ENCODE data around the gene CHRNA5.

Gene CHRNA5

DNA sequence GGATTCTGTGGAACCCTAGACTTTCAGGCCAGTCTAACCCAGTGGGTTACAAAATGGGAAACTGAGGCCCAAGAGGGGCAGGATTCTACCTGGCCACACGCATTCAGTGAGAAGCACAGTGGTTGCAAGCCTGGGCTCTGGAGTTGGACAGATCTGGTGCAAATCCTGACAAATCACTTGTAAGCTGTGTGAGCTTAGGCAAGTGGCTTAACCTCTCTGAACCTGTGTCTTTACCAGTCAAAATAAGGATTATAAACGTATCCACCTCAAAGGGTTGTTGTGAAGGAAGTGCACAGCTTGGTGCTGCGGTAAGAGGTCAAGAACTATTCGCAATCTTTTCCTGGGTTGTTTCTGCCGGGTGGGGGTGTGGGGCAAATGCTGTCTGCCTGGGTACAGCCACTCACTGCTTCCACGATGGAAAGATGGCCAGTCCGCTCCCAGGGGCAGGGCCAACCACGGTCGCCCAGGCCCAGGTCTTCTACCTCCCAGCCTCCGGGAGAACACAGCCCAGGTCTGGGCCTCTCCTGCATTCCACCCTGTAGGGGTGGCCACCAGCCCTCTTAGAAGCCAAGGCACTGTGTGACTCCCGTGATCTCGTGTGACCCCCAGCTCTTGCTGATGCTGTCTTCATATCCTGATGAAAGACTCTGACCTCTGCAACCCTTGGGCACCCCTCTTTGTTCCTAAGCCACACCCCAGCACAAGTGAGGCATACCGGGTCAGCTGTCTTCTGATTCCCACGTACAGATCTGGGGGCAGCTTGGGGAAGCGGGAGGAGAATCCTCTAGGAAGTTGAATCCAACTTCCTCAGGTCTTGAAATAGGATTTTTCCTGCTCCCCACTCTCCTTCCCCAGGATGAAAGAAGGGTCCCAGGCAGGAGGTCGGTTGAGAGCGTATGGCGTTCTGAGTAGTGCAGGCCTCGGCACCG, 54.0 kb downstream of the CHRNA5 start:
- DNase-seq (ENCODE audit: low read depth in 1 of 2, low spot score in 1 of 2): no peak

DNA sequence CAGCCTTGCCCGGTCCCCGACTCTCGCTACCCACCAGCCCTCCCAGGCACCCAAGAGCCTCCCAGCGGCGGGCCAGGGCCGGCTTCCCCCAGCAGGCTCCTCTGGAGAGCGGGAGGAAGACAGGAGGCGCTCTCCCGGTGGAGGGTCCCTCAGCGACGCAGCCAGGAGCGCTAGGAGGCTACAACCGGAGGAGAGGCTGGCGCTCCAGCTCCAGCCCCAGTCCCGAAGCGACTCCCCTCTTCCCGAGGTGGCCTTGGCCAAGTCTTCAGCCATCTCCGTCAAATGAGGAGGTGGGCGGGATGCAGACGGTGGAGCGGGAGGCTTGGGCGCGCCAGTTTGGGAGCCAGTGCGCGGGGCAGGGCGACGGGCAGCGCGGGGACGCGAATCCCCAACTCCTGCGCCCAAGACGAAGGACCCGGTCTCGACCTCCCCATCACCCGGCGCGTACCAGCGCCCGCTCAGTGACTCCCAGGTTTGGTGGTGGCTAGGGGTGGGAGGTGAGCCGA, 54.8 kb downstream of the CHRNA5 start:
- DNase-seq (ENCODE audit: low read depth in 1 of 2, low spot score in 1 of 2): no peak

DNA sequence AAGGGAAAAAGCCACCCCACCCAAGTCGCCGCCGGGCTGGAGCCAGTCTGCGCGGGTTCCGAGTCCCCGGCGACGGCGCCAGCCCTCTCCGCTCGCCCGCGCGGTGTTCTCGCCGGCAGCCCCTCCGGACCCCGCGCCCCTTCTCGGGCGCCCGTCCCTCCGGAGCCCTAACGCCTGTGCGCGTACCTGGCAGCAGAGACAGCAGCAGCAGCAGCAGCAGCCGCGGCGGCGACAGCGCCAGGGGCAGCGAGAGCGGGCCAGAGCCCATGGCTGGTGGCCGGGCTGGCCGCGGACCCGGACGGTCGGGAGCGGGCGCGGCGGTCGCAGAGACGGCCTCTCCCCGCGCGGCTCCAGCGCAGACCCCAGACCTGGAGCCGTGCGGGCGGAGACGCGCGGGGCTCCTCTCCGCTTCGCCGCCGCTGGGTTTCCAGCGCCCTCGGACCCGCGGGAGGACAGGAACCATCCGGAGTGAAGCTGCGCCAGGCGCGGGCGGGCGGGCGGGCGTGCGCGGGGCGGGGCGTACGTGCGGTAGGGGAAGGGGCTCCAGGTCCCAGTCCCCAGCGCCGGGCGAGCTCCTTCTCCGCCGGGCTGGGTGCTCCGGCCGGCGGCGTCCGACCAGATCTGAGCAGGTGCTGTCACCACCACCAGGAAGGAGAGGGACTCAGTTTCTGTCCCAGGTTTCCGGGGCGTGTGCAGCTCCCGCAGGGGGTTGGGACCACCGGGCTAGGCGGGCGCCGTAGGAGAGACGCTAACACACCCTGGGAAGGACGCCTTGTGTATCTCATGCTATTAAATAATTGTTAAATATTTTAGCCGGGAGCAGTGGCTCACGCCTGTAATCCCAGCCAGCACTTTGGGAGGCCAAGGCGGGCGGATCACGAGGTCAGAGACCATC, 55.5 kb downstream of the CHRNA5 start, which contains the start of gene CHRNA3:
Gene CHRNA3 (minus strand): TSS at position 470 of the 895 bp plus-strand sequence. CDS start 202 bp downstream, at position 268.
- DNase-seq (ENCODE audit: low read depth in 1 of 2, low spot score in 1 of 2): no peak

DNA sequence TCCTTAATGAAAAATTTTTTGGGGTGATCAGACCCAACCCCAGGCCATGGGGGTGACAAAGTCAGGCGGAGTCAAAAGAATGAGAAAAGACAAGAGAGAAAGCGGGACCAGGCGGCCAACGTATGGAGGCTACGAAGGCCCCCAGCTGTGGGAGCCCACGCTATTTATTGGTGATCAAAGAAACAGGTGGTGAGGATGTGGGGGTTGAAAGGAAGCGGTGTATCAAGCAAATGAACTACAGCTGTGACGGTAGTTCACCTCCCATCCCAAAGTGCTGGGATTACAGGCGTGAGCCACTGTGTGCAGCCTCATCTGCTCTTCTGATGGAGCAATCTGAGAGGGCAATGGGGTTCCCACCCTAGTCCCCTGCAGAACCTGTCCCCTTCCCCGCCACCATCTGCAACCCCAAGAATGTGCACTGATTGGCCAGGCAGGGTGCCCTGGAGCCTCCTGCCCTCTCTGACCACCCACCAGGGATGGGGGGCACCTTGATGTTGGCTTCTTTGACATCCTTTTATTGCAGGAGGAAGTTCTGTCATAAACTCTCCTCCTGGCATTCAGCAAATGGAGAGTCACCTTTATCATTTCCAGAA, 56.6 kb downstream of the CHRNA5 start:
- DNase-seq (ENCODE audit: low read depth in 1 of 2, low spot score in 1 of 2): no peak

DNA sequence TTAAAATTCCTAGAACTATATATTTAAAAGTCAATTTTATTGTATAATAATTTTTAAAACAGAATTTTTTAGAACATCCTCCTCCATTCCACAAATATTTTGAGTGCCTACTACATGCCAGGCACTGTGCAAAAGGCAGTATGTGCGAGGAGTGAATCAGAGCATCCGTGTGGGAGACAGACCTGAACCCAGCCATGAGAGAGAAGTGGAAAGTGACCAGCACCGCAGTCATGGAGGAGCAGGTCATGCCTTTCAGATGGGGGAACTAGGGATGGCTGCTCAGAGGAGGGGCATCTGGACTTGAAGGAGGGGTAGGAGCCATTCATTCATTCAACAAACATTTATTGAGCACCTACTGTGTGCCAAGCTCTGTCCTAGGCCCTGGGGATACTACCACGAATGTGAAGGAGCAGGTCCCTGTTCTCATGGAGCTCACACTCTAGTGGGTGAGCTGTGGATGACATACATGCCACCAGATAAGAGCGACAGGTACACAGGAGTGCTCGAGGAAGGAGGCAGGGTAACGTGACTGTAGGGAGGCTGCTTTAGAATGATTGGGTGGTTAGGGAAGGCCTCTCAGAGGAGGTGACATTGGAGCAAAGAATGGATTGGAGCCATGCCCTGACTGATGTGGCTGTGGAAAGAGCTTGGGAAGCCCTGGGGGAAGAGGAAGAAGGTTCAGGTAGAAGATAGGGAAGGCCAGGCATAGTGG, 58.6 kb downstream of the CHRNA5 start:
- DNase-seq (ENCODE audit: low read depth in 1 of 2, low spot score in 1 of 2): no peak

DNA sequence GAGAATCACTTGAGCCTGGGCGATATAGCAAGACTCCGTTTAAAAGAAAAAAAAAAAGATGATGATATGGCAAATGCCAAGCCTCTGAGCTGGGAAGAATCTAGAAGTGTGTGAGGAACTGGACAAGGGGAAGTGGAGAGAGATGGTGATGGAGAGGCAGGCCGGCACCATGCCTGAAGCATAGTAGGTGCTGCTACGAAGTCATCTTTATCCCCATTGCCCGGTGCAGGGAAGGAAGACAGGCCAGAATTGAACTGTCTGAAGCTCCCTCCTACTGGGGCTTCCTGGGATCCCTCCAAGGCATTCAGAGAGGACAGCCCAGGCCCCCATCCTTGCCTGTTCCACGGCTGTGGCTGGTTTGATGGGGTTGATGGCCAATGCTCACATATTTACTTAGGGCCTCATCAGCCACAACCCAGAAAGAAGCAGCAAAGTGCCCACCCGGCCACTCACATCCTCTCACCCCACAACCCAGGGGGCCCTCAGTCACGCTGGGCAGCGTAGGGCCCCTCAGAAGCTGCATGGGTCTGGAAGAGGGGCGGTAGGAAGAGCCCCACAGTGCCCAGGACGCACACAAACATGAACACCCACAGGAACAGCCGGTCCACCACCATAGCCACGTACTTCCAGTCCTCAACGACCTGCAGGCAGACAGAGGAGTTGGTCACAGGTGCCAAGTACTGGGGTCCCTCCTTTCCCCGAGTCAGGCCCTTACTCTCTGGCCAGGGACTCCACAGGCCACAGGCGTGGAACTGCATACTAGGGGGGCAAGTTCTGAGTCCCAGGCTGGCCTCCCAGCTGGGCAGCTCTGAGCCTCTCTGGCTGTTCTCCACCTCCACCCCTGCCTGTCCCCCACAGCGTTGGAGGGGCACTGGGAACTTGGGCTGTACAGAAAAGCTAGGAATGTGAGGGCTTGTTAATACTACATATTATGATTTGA, 59.6 kb downstream of the CHRNA5 start:
- DNase-seq (ENCODE audit: low read depth in 1 of 2, low spot score in 1 of 2): no peak

DNA sequence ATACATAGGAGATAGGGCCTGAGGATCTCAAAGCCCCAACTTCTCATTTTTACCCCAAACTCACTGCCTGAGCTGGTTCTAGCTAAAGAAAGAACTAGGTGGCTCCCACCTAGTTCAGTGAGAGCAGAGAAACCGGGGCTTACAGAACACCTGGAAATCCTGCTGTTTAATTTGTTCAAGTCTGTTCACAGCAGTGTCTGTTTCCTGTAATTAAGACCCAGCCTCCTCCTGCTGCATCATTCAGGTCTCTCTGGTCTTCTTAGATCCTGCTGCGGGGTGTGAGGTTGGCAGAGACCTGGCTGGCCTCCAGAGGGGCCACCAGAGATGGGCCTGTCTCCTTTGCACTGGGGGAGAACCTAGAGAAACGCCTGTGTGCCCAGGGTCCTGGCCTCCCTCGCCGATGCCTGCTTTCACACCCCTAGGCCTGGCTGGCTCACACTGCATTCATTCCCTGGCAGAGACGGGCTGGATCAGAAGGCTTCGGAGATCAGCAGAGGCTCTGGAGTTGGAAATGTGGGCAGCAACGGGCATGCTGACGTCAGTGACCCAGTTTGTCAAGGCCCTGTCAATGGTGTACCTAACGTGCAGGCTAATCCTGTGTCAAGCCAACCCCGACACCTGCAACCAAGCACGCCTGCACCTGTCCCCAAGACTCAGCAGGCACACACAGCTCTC, 60.4 kb downstream of the CHRNA5 start:
- DNase-seq (ENCODE audit: low read depth in 1 of 2, low spot score in 1 of 2): no peak

DNA sequence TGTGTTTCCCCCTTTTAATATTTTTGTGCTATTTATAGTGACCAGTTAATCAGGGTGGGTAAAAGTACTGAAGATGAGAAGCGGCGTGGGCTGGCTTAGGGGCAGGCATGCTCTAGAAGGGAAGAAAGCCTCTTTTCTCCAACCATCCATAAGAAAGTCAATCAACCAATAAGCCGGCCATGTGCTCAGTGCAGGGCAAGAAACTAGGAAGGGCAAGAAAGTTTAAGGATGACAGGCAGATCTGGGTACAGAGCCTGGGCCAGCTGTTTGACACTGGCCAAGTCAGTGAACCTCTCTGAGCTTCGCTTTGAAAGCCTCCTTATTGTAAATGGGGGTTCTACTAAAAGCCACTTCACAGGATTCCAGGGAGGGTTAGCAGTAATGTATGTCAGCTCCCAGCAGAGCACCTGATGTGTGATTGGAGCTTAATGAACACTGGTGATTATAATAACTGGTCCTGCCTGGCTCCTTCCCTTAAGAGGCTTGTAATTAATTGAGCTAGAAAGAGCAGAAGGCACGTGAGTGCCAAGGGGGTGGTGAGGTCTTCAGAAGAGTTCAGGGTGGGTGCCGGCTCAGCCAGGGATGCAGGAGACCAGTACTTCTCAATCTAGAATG, 61.2 kb downstream of the CHRNA5 start:
- DNase-seq (ENCODE audit: low read depth in 1 of 2, low spot score in 1 of 2): no peak

DNA sequence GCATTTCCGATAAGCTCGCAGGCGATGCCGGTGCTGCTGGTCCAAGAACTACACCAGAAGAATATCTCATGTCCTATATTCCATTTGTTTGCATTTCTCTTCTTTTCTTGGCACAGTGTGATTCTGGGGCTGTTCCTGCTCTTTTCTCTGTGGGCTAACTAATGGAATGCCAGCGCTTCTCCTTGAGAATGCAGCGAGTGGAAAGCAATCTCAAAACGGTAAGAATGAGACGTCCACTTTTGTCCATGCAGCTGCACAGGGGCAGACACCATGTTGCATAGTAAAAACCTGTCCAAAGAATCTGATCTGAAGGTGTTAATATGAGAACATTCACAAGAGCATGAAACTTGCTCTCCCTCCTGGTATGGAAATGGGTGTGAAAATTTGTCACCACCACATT, 62.0 kb downstream of the CHRNA5 start:
- no peak for DNase-seq (ENCODE audit: low read depth in 1 of 2, low spot score in 1 of 2)

DNA sequence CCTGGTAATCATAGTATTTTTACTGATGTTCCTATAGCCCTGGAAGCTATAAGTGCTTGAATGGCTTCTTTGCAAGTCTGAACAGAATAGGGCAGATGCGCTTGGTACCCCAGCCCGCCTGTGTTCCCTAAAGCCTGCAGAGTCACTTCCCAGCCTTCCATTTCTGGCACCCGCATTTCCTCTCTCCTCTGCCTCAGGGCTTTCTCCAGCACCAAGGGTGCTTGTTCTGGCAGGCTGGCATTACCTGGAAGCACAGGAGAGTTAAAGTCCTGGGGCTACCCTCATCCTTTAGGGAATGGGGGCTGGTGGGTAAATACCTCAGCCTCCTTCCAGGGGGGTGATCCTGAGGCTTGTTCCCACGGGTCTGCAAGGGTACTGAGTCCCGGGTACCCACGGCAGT, 62.9 kb downstream of the CHRNA5 start:
- no peak for DNase-seq (ENCODE audit: low read depth in 1 of 2, low spot score in 1 of 2)

DNA sequence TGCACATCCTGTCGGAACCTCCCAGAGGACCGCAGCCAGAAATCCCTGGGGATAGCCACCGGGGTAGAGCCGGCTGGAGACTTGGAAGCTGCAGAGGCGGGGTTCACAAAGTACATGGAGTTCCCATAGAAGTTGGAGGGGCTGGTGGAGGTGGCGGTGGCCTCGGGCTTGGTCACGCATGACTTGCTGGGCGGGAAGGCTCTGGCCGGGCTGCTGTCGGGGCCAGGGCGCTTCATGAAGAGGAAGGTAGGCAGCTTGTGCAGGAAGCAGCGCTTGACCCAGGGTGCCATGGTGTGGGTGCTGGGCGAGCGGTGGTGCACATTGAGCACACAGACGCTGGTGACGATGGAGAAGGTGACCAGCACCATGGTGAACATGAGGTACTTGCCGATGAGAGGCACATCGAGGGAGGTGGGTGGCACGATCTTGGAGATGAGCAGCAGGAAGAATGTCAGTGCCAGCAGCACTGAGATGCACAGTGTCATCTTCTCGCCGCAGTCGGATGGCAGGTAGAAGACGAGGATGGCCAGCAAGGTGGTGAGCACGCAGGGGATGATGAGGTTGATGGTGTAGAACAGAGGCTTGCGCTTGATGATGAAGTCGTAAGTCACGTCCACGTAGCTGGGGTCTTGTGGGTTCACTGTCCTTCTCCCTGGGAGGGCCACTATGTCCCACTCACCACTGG, 63.9 kb downstream of the CHRNA5 start:
- no peak for DNase-seq (ENCODE audit: low read depth in 1 of 2, low spot score in 1 of 2)

DNA sequence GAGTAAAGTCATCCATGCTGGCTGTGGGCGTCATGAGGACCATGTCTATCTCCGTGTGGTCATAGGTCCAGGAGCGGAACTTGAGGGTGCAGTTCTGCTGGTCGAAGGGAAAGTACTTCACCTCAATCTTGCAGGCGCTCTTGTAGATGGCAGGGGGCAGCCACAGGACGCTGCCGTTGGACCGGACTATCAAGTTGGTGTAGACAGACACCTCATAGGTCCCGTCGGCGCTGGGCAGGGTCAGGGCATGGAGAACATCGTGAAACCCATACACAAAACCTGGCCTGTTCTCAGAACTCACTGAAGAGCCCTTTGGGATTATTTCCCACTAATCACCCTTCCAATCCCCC, 64.4 kb downstream of the CHRNA5 start:
- DNase-seq (ENCODE audit: low read depth in 1 of 2, low spot score in 1 of 2): no peak

DNA sequence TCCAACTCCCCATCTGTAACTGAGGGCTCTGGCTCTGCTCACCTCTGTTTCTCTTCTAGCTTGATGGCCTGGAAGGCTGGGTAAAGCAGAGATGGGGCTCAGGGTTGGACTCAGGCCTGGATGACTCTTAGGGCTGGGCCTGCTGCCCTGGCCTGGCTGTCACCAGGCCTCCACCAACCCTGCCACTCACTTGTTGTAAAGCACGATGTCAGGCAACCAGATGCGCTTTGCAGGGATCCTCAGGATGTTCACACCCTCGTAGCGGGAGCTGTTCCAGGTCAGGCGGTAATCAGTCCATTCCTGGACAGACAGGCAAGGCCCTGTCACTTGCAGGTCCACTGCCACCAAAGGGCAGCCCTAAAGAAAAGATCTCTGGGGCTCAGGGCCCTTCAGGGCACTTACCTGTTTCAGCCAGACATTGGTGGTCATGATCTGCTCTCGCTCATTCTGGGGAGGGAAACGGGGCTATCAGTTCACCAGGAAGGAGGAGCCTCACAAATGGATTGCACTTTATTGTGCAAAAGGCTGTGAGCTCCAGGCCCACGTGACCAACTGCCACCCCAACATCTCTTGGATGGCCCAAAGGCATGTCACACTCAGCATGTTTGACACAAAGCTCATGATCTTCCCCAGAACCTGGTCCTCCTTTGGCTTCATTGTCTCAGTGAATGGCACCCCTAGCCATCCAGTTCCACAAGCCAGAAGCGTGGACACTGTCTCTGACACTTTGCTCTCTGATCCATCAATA, 65.7 kb downstream of the CHRNA5 start:
- DNase-seq (ENCODE audit: low read depth in 1 of 2, low spot score in 1 of 2): no peak

DNA sequence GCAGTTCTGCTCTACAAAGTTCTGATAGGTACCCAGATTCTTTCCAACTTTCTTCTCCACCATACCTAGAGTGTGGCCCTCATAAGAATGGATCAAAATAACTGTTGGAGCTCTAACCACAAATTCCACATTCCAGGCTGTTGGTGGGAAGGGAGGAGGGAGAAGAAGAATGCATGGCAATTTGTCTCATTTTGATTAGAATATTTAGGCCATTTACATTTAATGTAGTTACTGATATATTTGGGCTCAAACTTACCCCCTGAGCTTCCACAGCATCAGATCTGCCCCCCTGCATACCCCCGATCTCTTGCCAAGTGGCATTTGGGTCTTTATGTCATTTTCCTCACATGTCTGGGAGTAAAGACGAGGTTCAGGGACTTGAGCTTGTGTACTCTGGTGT, 68.0 kb downstream of the CHRNA5 start:
- no peak for DNase-seq (ENCODE audit: low read depth in 1 of 2, low spot score in 1 of 2)

DNA sequence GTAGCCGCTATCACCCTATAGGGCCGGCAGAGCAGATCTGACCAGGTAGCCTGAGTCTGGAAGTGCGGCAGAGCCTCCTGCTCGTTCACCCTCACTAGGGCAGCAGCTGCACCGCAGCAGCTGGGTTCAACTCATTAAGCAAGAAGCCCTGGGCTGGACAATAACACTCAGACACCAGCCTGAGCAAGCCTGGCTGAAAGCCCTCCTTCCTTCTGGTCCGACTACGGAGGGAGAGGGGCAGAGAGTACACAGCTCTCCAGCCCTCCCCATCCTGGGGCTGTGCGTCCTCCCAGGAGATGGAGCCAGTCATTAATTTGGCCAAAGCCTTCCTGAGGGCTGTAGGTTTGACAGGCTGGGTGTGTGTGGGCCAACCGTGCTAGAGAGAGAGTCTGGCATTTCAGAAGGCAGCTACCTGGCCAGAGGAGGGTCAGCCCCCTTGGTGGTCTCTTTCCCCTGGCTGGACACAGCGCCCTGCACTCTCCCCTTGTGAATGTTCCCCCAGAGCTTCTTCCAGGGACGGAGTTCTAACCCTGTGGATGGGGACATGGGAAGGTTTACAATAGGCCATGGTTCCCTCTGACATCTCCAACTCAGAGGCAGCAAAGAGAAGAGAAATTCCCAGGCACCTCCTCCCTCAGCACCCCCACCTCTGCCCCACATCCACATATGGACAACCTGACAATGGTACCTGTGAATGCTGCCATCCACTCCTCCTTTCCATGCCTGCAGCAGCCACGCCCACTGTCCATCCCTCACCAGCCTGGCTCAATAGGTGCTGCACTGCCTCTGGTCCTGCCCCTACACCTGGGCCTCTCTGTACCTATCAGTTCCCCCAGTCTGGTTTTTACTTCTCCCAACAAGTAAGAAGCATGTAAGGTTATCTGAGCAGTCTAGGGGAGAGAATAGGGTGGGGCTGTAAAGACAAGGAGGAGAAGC, 69.2 kb downstream of the CHRNA5 start:
- no peak for DNase-seq (ENCODE audit: low read depth in 1 of 2, low spot score in 1 of 2)

DNA sequence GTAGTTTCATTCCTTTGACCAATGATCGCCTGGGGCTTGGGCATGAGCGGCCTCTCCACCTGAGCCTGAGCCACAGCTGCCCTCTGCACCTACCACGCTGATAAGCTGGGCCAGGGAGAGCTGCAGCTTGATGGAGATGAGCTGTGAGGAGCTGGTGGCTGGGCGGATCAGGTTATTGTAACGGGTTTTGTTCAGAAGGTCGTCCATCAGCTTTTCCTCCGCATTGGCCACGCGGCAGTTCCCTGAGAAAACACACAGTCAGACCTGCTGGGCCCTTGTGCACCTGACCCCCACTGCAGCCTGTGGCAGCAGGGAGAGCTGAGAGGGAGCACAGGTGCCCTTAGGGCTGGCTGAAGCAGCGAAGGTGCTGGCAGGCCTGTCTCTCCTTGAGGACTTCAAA, 70.0 kb downstream of the CHRNA5 start:
- DNase-seq (ENCODE audit: low read depth in 1 of 2, low spot score in 1 of 2): no peak
